ENCODE data around the gene PIGU. TPM values are rescaled to one million over a fixed set of nuclear protein-coding genes. Genes with fewer than 3 reads are reported as not detected.
A peak's percentile ranks its signal among the peaks of the same experiment; 100 is the strongest.

The PIGU gene
- total RNA-seq, 4 donors from 2014 or later = 9.5 to 17.5 (median 12.5) TPM

GRCh38 chr20:34709831-34710567 is 33.1 kb upstream of the PIGU start:
- peak in 1 of 2 donors; percentile 39 for TF ChIP-seq POLR2A (IDR thresholded peaks at IDR 0.05)
- TF ChIP-seq CTCF (IDR thresholded peaks at IDR 0.05) = peak in 2 of 4 experiments; percentile 12 to 32
- no peaks in the 10 kb centered on the region for H3K9me3 ChIP-seq
- DNase-seq = peak in 1 of 2 donors; percentile 82
- intact Hi-C loops (cut with DNase I; ENCODE audit: low total_unique reads) = no loop called here
- H3K27me3 ChIP-seq = no peaks in the 10 kb centered on the region
- H3K4me1 ChIP-seq = no peaks in the 10 kb centered on the region
- peak overlapping the region; percentile 53 to 59 for H3K4me3 ChIP-seq
- H3K36me3 ChIP-seq = no peaks in the 10 kb centered on the region
- peak overlapping the region; percentile 88 to 93 for H3K27ac ChIP-seq

- Histone ChIP-seq H3K27me3 (no peaks in the 10 kb centered on the region), H3K4me3 (peak overlapping the region; percentile 53 to 59), H3K9me3 (no peaks in the 10 kb centered on the region), H3K36me3 (no peaks in the 10 kb centered on the region), H3K4me1 (no peaks in the 10 kb centered on the region), H3K27ac (peak overlapping the region; percentile 88 to 93)
- intact Hi-C loops (cut with DNase I; ENCODE audit: low total_unique reads) = no loop called here
- no peak for TF ChIP-seq CTCF (IDR thresholded peaks at IDR 0.05)
- peak in 1 of 2 donors; percentile 41 for TF ChIP-seq POLR2A (IDR thresholded peaks at IDR 0.05)
- peak; percentile 92 for DNase-seq
Observed at GRCh38 chr20:34709044-34709830, 32.3 kb upstream of the PIGU start.

- peak; percentile 60 to 70 for DNase-seq
- intact Hi-C loops (cut with DNase I; ENCODE audit: low total_unique reads) = no loop called here
- Histone ChIP-seq H3K4me3 (peak overlapping the region; percentile 53 to 59), H3K27ac (peak overlapping the region; percentile 88 to 93), H3K4me1 (no peaks in the 10 kb centered on the region), H3K27me3 (no peaks in the 10 kb centered on the region), H3K36me3 (no peaks in the 10 kb centered on the region), H3K9me3 (no peaks in the 10 kb centered on the region)
- peak; percentile 25 to 70 (median 56) for TF ChIP-seq CTCF (IDR thresholded peaks at IDR 0.05)
- TF ChIP-seq POLR2A (IDR thresholded peaks at IDR 0.05) = no peak
Observed at GRCh38 chr20:34708621-34709043, 31.7 kb upstream of the PIGU start.

- H3K27ac ChIP-seq = no peak overlapping the region
- no peak overlapping the region for H3K4me3 ChIP-seq
- DNase-seq = no peak
- H3K36me3 ChIP-seq = no peaks in the 10 kb centered on the region
- TF ChIP-seq CTCF (IDR thresholded peaks at IDR 0.05) (no peak), POLR2A (IDR thresholded peaks at IDR 0.05) (no peak)
- H3K9me3 ChIP-seq = no peaks in the 10 kb centered on the region
- H3K27me3 ChIP-seq = no peaks in the 10 kb centered on the region
- H3K4me1 ChIP-seq = no peaks in the 10 kb centered on the region
- intact Hi-C loops (cut with DNase I; ENCODE audit: low total_unique reads) = no loop called here
Observed at GRCh38 chr20:34706912-34707784, 30.3 kb upstream of the PIGU start.
